Measurements from ENCODE around the gene PYGL. TPM values are rescaled to one million over a fixed set of nuclear protein-coding genes. Genes with fewer than 3 reads are reported as not detected.

The PYGL gene
- total RNA-seq, 1 donor from 2014 or later, result 27.3 TPM

GRCh38 chr14:50936882-50937281, 7.4 kb downstream of the PYGL start:
- Mint-ChIP-seq H3K27me3 (peaks cover 4% of the 10 kb centered on the region), H3K4me1 (ENCODE audit: unreplicated experiment) (peaks cover 8% of the 10 kb centered on the region), H3K9me3 (no peaks in the 10 kb centered on the region), H3K4me3 (no peak overlapping the region), H3K27ac (no peak overlapping the region), H3K36me3 (peaks cover 18% of the 10 kb centered on the region)
- no peak for DNase-seq (ENCODE audit: extremely low spot score, unreplicated experiment)
- no peak for TF ChIP-seq CTCF (conservative IDR thresholded peaks at IDR 0.05)

GRCh38 chr14:50936016-50936340, 8.3 kb downstream of the PYGL start:
- no peak for TF ChIP-seq CTCF (conservative IDR thresholded peaks at IDR 0.05)
- no peaks in the 10 kb centered on the region for H3K9me3 Mint-ChIP-seq
- H3K27ac Mint-ChIP-seq, result no peak overlapping the region

GRCh38 chr14:50935126-50936015, 8.9 kb downstream of the PYGL start:
- peaks cover 9% of the 10 kb centered on the region for H3K4me1 Mint-ChIP-seq (ENCODE audit: unreplicated experiment)
- H3K4me3 Mint-ChIP-seq, result no peak overlapping the region
- DNase-seq (ENCODE audit: extremely low spot score, unreplicated experiment), result no peak
- no peak overlapping the region for H3K27ac Mint-ChIP-seq
- H3K27me3 Mint-ChIP-seq, result no peaks in the 10 kb centered on the region
- no peaks in the 10 kb centered on the region for H3K9me3 Mint-ChIP-seq
- H3K36me3 Mint-ChIP-seq, result peaks cover 14% of the 10 kb centered on the region
- TF ChIP-seq CTCF (conservative IDR thresholded peaks at IDR 0.05), result no peak

More at GRCh38 chr14:50936016-50936340, 8.3 kb downstream of the PYGL start:
- no peak for DNase-seq (ENCODE audit: extremely low spot score, unreplicated experiment)
- H3K4me1 Mint-ChIP-seq (ENCODE audit: unreplicated experiment), result peaks cover 9% of the 10 kb centered on the region
- no peak overlapping the region for H3K4me3 Mint-ChIP-seq
- peaks cover 18% of the 10 kb centered on the region for H3K36me3 Mint-ChIP-seq
- H3K27me3 Mint-ChIP-seq, result no peaks in the 10 kb centered on the region

- Mint-ChIP-seq H3K36me3 (peaks cover 17% of the 10 kb centered on the region), H3K27ac (peak overlapping the region; percentile 57), H3K4me3 (no peak overlapping the region), H3K27me3 (no peaks in the 10 kb centered on the region), H3K9me3 (no peaks in the 10 kb centered on the region), H3K4me1 (ENCODE audit: unreplicated experiment) (peaks cover 9% of the 10 kb centered on the region)
- DNase-seq (ENCODE audit: extremely low spot score, unreplicated experiment), result no peak
- no peak for TF ChIP-seq CTCF (conservative IDR thresholded peaks at IDR 0.05)
These were observed 11.4 kb downstream of the PYGL start for GRCh38 chr14:50932592-50933495.

GRCh38 chr14:50932156-50932555, 12.1 kb downstream of the PYGL start:
- peaks cover 17% of the 10 kb centered on the region for H3K36me3 Mint-ChIP-seq
- DNase-seq (ENCODE audit: extremely low spot score, unreplicated experiment), result no peak
- H3K27ac Mint-ChIP-seq, result peak overlapping the region; percentile 57
- TF ChIP-seq CTCF (conservative IDR thresholded peaks at IDR 0.05), result no peak
- peaks cover 9% of the 10 kb centered on the region for H3K4me1 Mint-ChIP-seq (ENCODE audit: unreplicated experiment)
- no peaks in the 10 kb centered on the region for H3K9me3 Mint-ChIP-seq
- H3K4me3 Mint-ChIP-seq, result no peak overlapping the region
- no peaks in the 10 kb centered on the region for H3K27me3 Mint-ChIP-seq
